ENCODE measurements around the gene HAUS2. TPM values are rescaled to one million over a fixed set of nuclear protein-coding genes. Genes with fewer than 3 reads are reported as not detected.

Gene HAUS2
- total and polyA plus RNA-seq, 10 of the 15 experiments (the other 5 are each of a cell fraction or from before 2014, with no cell fraction given), result 28.7 to 59.3 (median 40.6) TPM

DNA sequence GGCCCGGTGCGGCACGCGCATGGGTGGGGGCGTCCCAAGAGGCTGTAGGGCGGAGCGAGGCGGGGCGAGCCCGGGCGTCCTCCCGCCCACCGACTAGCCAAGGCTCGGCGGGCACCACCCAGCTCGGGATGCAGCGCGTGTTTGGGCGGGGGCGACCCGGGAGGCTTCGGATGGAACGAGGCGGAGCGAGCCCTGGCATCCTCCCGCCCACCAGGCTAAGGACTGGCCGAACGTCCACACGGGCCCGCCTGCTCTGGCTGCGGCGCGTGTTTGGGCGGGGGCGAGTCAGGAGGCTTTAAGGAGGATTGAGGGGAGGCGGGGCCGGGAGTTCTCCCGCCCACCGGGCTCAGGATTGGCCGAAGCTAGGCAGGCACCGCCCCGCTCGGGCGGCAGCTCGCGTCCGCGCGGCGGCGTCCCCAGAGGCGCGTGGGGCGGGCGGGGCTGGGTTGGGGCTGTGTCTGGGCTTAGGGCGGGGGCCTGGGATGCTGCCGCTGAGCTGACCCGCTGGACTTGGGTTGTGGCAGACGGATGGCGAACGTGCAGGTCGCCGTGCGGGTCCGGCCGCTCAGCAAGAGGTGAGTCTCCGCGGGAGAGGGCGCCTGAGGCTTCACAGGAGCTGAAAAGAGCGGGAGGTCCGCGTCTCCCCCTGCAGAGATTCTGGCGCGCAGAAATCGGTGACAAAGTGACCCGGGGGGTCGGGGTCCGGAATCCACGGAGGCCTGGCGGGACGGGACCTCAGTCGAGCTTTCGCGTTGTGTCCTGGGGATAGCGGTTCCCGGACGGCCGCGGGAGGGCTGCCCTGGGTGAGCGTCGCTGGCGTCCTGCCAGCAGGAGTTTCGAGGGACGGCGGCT lies 26.8 kb downstream of the HAUS2 start, which contains the start of gene STARD9 (continued):
- TF ChIP-seq MTA3 (IDR thresholded peaks at IDR 0.05; ENCODE audit: borderline replicate concordance, low read length), result no peak
- no peak for TF ChIP-seq ZNF384 (IDR thresholded peaks at IDR 0.05; ENCODE audit: borderline replicate concordance, low read depth, low read length)
- TF ChIP-seq HDGF (IDR thresholded peaks at IDR 0.05), result peak; percentile 88
- 0 out of 2 replicates have a peak, but pooled peaks have one; percentile 13 for TF ChIP-seq EED (IDR thresholded peaks at IDR 0.05; ENCODE audit: low read depth)
- TF ChIP-seq MXI1 (IDR thresholded peaks at IDR 0.05; ENCODE audit: low read depth, low read length), result peak; percentile 74
- TF ChIP-seq SMARCA5 (IDR thresholded peaks at IDR 0.05), result 0 out of 2 replicates have a peak, but pooled peaks have one; percentile 55
- TF ChIP-seq, protein P1, sequence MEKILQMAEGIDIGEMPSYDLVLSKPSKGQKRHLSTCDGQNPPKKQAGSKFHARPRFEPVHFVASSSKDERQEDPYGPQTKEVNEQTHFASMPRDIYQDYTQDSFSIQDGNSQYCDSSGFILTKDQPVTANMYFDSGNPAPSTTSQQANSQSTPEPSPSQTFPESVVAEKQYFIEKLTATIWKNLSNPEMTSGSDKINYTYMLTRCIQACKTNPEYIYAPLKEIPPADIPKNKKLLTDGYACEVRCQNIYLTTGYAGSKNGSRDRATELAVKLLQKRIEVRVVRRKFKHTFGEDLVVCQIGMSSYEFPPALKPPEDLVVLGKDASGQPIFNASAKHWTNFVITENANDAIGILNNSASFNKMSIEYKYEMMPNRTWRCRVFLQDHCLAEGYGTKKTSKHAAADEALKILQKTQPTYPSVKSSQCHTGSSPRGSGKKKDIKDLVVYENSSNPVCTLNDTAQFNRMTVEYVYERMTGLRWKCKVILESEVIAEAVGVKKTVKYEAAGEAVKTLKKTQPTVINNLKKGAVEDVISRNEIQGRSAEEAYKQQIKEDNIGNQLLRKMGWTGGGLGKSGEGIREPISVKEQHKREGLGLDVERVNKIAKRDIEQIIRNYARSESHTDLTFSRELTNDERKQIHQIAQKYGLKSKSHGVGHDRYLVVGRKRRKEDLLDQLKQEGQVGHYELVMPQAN (conservative IDR thresholded peaks at IDR 0.05), result peak; percentile 72
- peak; percentile 60; the same call in 1 of the 2 replicates for TF ChIP-seq SMAD5 (IDR thresholded peaks at IDR 0.05; ENCODE audit: low read depth)
- TF ChIP-seq POU2F2 (IDR thresholded peaks at IDR 0.05; ENCODE audit: borderline replicate concordance, low read depth, low read length), result peak; percentile 13; the same call in 1 of the 3 replicates
- TF ChIP-seq SMAD1 (IDR thresholded peaks at IDR 0.05; ENCODE audit: low read depth, partially characterized antibody), result peak; percentile 82
- peak in 1 of 2 experiments; percentile 63; a peak in 2 of 3 replicates for TF ChIP-seq EGR1 (IDR thresholded peaks at IDR 0.05; ENCODE audit: borderline replicate concordance in 1 of 2, low read depth in 2 of 2, low read length in 2 of 2)
- no peak for TF ChIP-seq YY1 (IDR thresholded peaks at IDR 0.05; ENCODE audit: low read depth, low read length)
- no peak for TF ChIP-seq ZNF217 (IDR thresholded peaks at IDR 0.05)
- TF ChIP-seq POLR2AphosphoS2 (IDR thresholded peaks at IDR 0.05; ENCODE audit: low read depth, low read length), result peak; percentile 55
- TF ChIP-seq, protein P2, sequence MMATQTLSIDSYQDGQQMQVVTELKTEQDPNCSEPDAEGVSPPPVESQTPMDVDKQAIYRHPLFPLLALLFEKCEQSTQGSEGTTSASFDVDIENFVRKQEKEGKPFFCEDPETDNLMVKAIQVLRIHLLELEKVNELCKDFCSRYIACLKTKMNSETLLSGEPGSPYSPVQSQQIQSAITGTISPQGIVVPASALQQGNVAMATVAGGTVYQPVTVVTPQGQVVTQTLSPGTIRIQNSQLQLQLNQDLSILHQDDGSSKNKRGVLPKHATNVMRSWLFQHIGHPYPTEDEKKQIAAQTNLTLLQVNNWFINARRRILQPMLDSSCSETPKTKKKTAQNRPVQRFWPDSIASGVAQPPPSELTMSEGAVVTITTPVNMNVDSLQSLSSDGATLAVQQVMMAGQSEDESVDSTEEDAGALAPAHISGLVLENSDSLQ (IDR thresholded peaks at IDR 0.05), result 0 out of 2 replicates have a peak, but pooled peaks have one; percentile 6
- peak; percentile 70 for TF ChIP-seq SP1 (IDR thresholded peaks at IDR 0.05; ENCODE audit: low read depth, low read length)
- TF ChIP-seq, protein P3, sequence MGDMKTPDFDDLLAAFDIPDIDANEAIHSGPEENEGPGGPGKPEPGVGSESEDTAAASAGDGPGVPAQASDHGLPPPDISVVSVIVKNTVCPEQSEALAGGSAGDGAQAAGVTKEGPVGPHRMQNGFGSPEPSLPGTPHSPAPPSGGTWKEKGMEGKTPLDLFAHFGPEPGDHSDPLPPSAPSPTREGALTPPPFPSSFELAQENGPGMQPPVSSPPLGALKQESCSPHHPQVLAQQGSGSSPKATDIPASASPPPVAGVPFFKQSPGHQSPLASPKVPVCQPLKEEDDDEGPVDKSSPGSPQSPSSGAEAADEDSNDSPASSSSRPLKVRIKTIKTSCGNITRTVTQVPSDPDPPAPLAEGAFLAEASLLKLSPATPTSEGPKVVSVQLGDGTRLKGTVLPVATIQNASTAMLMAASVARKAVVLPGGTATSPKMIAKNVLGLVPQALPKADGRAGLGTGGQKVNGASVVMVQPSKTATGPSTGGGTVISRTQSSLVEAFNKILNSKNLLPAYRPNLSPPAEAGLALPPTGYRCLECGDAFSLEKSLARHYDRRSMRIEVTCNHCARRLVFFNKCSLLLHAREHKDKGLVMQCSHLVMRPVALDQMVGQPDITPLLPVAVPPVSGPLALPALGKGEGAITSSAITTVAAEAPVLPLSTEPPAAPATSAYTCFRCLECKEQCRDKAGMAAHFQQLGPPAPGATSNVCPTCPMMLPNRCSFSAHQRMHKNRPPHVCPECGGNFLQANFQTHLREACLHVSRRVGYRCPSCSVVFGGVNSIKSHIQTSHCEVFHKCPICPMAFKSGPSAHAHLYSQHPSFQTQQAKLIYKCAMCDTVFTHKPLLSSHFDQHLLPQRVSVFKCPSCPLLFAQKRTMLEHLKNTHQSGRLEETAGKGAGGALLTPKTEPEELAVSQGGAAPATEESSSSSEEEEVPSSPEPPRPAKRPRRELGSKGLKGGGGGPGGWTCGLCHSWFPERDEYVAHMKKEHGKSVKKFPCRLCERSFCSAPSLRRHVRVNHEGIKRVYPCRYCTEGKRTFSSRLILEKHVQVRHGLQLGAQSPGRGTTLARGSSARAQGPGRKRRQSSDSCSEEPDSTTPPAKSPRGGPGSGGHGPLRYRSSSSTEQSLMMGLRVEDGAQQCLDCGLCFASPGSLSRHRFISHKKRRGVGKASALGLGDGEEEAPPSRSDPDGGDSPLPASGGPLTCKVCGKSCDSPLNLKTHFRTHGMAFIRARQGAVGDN (IDR thresholded peaks at IDR 0.05), result peak; percentile 94; the same call in 1 of the 2 replicates
- TF ChIP-seq, protein P4, sequence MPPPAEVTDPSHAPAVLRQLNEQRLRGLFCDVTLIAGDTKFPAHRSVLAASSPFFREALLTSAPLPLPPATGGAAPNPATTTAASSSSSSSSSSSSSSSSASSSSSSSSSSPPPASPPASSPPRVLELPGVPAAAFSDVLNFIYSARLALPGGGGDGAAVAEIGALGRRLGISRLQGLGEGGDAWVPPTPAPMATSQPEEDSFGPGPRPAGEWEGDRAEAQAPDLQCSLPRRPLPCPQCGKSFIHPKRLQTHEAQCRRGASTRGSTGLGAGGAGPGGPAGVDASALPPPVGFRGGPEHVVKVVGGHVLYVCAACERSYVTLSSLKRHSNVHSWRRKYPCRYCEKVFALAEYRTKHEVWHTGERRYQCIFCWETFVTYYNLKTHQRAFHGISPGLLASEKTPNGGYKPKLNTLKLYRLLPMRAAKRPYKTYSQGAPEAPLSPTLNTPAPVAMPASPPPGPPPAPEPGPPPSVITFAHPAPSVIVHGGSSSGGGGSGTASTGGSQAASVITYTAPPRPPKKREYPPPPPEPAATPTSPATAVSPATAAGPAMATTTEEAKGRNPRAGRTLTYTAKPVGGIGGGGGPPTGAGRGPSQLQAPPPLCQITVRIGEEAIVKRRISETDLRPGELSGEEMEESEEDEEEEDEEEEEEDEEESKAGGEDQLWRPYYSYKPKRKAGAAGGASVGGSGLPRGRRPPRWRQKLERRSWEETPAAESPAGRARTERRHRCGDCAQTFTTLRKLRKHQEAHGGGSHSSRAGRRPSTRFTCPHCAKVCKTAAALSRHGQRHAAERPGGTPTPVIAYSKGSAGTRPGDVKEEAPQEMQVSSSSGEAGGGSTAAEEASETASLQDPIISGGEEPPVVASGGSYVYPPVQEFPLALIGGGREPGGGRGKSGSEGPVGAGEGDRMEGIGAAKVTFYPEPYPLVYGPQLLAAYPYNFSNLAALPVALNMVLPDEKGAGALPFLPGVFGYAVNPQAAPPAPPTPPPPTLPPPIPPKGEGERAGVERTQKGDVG (CRISPR knock-in tag; IDR thresholded peaks at IDR 0.05), result no peak
